Coronary artery (tissue), 2 donors: Measurements from ENCODE around the gene FAM228B.

Experiments used
- DNase-seq: peaks from one replicate; pipeline ENCODE4 v3.0.0-alpha.2; 2017; ENCODE audit warnings: low spot score
- H3K27ac ChIP-seq, 2 donors: fragments of 200-600 bp; sonication (generic); one replicate each; pipeline ENCODE4 v1.5.1; 2016 to 2019
- H3K4me3 ChIP-seq: fragments of 200-600 bp; sonication (generic); 2 replicates; pipeline ENCODE4 v1.5.1; 2016; ENCODE audit warnings: mild to moderate bottlenecking, moderate library complexity
- CTCF ChIP-seq: fragments of 200-600 bp; sonication (generic); IDR thresholded peaks from one replicate; pipeline ENCODE4 v1.5.1; 2019; ENCODE audit warnings: antibody characterized with exemption

Gene FAM228B

GRCh38 chr2:24077879-24078278, 45.4 kb upstream of the FAM228B start:
- TF ChIP-seq CTCF: no peak
- peak overlapping the region; percentile 92 for H3K4me3 ChIP-seq
- no peak for DNase-seq
- peak overlapping the region; percentile 87 to 100 for H3K27ac ChIP-seq

DNA sequence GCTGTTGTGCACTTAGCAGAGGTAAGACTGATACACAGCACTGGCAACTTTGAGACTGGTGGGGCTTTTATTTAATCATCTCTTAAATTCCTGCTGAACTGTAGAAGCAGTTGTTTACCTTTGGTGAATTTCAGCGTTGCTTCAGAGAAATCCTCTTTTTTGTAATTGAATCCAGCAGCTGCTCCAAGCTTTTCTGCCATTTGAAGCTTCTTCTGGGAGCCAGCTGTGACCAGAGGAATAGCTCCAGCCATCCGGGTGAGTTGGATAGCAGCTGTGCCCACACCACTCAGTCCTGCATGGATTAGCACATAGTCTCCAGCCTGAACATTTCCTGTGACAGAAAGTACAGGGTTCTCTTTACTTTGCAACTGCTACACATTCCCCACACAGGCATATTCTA, 42.6 kb upstream of the FAM228B start:
- TF ChIP-seq CTCF: no peak
- no peak overlapping the region for H3K27ac ChIP-seq
- H3K4me3 ChIP-seq: no peak overlapping the region
- DNase-seq: peak; percentile 19

- peak; percentile 62 for DNase-seq
- Histone ChIP-seq H3K4me3 (peak overlapping the region; percentile 81), H3K27ac (peak overlapping the region; percentile 81 to 97)
- no peak for TF ChIP-seq CTCF
Measured at GRCh38 chr2:24082787-24083566, 40.3 kb upstream of the FAM228B start.

GRCh38 chr2:24083567-24084385, 39.5 kb upstream of the FAM228B start:
- H3K4me3 ChIP-seq: peak overlapping the region; percentile 81
- no peak for DNase-seq
- H3K27ac ChIP-seq: peak overlapping the region; percentile 81 to 97
- TF ChIP-seq CTCF: no peak

GRCh38 chr2:24084386-24085199, 38.7 kb upstream of the FAM228B start, which contains the start of gene TP53I3:
TP53I3 (minus strand) TSS chr2:24084834; CDS start chr2:24084326, 508 bp downstream.
- Histone ChIP-seq H3K27ac (peak within 1 kb of the TSS; percentile 81 to 97), H3K4me3 (peak within 1 kb of the TSS; percentile 81)
- peak; percentile 91 for TF ChIP-seq CTCF
- DNase-seq: peak; percentile 92

DNA sequence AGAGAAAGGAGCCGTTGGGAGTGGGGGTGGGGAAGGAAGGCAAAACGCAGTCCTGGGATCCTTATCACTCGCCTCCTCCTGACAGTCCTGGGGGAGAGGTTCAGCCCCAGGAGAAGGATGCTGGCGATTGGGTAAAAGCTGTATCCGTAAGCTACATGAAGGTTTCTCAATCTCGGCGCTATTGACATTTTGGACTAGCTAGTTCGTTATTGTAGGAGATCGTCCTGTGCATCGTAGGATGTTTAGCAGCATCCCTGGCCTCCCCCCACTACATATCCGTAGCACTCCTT, 38.1 kb upstream of the FAM228B start:
- H3K4me3 ChIP-seq: peak overlapping the region; percentile 81
- no peak for DNase-seq
- TF ChIP-seq CTCF: no peak
- peak overlapping the region; percentile 81 to 97 for H3K27ac ChIP-seq
